Glomerular visceral epithelial cell (primary cell): ENCODE results near the gene REV3L.

Experiments used
- DNase-seq: peaks from one replicate; pipeline ENCODE4 v3.0.0-alpha.2; 2016; ENCODE audit errors: extremely low spot score

REV3L gene

DNA sequence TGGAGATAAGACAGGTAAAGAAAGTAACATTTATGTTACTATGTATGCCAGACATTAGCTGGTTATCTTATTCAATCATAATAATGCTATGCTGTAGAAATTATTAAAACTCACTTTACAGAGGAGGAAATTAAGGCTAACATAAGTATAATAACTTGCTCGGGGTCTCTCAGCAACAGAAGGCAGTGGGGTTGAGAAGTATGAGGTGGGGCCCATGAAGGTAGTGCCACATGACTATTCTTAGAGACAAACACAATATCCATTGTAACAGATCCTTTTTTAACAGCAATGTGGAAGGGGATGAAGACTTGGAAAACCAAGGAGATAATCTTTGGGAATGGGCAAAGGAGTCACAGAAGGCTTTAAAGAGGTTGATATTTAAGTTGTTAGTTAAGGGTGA is 11.5 kb downstream of the REV3L start:
- no peak for DNase-seq

DNA sequence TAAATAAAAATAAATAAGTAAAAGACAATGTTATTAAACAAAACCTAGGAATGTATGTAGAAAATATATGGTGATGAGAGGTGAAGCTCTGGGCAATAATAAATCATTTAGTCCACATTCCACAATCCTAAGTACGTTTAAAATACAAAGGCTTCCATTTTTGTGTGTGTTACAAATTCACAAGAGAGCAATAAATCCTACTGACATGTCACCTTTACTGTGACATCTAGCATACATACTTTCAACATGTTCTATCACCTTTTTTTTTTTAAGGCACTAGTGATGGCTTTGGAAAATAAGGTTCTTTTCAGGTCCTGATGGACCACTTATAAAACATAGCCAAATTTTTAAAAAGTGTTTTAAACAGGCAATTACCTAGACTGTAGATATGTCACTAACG is 12.0 kb downstream of the REV3L start:
- DNase-seq: no peak

DNA sequence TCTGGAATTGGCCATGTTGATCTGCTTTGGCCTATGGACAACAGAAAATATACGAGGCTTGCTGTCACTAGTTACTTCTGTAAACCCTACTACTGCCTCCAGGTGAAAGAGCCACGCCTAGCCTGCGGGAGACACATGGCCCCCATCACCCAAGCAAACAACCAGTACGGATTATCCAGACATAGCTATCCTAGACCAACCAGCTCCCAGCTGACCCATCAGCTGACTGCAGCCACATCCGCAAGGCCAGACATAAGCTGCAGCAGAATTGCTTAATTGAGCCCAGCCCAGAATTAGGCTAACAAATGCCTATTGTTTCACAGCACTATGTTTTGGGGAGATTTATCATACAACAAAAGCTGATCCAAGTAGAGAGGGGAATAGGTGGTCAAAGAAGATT is 13.5 kb downstream of the REV3L start:
- DNase-seq: no peak

DNA sequence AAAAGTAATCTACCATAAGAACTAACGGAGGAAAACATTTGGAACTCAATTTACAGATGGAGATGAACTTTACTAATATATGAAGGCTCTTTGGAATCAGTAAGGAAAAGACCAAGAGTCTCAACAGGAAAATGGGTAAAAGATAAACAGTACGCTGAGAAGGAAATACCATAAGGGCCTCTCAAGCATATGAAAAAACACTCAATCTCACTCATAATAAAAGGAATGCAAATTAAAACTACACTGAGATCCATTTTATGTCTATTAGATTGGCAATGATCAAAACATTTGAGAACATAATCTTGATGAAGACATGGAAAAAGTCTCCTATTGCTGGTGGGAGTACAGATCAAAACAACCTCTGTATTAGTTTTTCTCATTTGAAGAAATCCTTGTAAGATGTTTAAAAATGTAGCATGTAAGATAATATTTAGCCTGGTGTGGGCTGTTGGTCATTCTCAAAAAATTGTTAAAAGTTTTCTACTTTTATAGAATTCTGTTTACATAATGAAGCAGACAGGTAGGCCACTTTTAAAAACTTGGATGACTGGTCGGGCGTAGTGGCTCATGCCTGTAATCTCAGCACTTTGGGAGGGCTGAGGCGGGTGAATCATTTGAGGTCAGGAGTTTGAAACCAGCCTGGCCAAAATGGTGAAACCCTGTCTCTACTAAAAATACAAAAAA is 14.5 kb downstream of the REV3L start:
- DNase-seq: peak; percentile 18

DNA sequence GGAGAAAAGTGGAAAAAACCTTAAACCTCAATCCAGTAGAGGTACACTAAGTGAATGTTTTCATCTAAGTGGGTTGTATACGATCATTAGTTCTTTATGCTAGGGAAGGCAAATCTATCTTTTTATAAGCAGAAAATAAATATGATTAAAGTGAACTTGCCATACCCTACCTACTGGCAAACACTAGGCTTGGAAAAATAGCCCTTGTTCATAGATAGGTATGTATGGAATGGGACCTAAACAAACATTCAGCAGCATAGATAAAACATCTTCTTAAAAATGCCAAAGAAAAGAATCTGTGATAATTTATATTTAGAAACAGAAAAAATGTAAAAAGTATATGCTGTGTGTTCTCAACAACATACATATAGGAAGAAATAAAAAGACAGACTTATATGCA is 18.8 kb downstream of the REV3L start:
- DNase-seq: no peak

DNA sequence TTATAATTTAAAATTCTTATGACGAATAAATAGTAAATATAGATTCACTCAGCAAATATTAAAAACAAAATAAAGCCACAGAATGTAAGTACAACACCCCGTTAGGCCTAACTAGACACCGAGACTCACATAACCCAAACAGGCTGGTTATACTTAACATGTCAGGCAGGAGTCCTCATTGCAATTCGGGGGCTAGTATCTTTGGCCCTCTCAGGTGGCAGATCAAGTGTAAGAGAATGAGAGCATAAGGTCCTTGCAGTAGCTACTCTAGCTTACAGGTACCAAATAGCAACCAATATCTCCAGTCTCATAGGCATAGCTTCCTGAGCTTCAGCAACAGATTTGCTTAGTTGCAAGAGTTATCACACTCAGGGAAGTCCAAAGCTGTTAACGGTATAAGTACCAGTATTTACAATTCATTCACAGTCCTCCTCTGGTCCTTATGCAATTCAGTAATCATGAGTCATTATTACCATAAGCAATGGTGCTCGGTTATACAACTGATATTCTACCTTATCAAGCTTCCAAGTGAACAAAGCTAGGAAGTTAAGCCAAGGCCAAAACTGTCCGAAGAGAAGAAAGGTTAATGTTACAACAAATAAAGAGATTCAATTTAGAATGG is 20.1 kb downstream of the REV3L start:
- DNase-seq: no peak

DNA sequence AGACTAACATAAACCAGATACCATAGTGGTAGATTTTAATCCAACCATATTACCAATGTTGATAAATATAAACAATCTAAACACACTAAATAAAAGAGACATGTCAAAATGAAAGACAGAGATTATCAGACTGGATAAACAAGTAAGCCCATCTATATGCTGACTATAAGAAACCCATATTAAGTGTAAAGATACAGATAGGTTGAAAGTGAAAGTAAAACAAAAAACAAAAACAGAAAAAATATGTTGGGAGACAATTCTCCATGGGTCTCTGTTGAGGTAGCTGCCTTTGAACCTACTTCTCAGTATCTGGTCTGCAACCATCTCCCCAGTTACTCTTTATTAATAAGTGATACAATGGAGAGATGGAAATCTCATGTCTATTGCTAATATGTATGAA is 21.2 kb downstream of the REV3L start:
- no peak for DNase-seq

DNA sequence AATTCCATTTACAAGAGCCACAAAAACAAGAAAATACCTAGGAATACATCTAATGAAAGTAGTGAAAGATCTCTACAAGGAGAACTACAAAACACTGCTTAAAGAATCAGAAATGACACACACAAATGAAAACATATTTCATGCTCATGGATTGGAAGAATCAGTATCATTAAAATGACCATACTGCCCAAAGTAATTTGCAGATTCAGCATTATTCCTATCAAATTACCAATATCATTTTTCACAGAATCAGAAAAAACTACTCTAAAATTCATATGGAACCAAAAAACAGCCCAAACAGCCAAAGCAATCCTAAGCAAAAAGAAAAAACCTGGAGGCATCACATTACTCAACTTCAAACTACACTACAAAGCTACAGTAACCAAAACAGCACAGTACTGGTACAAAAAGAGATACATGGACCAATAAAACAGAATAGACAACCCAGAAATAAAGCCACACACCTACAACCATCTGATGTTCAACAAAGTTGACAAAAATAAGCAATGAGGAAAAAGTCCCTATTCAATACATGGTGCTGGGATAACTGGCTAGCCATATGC is 24.3 kb downstream of the REV3L start:
- DNase-seq: no peak

DNA sequence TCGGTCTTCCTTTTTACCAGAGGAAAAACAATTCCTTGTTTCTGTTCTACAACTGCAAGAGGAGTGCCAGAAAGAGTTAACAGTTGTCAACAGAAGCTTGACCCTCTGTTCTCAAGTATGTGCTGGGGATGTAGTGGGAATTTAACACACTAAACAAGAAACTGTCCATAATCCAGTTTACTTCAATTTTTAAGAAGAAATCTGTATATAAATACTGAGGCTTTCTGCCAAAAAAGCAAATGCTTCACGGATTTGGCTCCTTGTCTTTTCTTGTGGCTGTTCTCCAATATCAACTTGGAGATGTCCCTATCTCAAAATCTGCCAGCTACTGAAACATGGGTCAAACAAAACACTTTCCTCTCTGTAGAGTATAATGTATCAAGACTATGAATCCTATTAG is 26.8 kb downstream of the REV3L start:
- DNase-seq: no peak

DNA sequence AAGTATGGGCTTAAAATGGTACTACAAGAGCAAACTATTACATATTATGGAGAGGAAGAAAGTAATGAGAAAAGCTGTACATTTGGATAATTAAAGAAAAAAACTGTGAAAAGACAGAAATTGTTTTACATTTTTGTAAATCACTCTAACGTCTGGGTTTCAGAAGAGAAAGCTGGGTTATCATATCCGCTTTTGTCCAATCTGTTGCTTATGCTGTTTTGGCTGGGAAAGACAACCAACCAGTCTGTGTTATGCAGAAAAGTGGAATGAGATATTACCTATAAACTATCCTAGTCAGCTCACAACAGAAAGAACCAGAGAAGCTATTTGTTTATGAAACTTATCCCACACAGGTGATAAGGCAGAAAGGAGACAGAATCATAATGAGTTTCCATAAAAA is 32.4 kb downstream of the REV3L start:
- DNase-seq: no peak

DNA sequence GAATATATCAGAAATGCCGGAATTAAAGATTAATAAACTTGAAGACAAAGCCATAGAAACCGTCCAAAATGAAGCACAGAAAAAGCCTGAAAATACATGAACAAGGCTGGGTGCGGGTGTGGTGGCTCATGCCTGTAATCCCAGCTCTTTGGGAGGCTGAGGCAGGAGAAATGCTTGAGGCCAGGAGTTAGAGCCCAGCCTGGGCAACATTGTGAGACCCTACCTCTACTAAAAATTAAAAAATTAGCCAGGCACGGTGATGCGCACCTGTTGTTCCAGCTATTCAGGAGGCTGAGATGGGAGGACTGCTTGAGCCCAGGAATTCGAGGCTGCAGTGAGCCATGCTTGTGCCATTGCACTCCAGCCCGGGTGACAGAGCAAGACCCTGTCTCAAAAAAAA is 32.9 kb downstream of the REV3L start:
- no peak for DNase-seq

DNA sequence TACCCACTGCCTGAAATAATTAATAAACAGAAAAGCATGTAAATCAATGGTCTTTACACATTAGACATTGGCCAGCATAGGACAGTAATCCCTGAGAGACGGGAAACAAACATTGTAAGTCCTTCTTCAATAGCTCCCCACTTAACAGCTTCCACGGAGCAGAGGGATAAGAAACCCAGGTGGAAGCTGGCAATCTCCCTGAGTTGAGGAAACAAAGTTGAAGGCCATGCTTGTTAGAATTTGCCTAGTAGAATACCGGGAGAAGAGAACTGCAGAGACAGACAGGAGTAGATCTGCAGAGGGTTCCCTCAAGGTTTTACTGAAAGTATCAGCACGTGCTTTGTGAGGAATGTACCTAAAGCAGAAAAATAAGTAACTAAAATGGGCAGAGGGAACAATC is 33.9 kb downstream of the REV3L start:
- DNase-seq: no peak

DNA sequence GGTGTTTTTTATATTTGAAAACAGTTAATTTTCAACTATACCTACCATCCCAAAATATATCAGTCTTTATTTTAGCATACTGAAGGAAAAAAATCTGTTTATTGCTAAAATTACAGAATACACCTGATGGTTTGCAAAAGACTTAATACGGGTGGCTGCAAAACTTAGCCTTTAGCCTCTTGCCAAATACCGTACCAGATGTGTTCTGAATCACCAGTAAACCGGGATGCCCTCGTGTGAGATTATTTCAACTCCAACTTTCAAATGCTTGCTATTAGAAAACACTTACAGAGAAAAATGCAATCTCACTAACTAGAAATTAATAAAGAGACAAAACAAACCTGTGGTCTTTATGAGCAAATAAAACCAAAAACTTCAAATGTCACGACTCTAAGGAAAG is 36.0 kb downstream of the REV3L start:
- no peak for DNase-seq

DNA sequence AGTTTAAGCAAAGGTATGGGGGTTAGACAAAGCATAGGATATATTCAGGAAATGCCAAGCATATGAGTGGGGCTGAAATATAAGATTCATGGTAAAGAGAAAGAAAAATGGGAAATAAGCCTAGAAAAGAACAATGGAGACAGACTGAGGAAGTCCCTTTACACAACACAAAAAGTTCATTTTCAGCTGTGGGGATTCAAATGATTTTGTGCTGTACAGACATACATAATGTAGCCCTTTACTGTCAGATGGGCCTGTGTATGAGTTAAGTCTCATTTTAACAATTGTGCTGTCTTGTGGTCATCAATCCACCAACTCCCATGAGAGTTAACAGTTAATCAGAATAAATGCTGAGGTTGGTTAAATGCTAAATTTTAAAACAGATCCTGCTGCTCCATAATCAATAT is 37.2 kb downstream of the REV3L start:
- no peak for DNase-seq

DNA sequence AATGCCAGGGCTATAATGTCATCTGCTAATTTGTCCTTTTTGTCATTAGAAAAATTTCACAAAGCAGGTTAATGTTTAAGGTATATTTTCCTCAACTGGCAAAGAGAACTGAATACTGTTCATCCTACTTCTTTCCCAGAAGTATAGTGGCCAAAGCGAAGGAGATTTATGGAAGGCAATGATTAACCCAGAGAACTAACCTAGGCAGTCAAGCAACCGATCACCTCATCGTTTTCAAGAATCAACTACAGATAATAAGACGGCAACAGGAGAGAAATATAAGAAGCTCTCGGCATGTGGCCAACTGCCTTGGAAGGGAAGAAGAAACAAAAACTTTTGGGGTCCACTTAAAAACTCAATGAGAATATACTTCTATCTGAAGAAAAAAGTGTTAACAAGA is 38.2 kb downstream of the REV3L start:
- peak; percentile 13 for DNase-seq

DNA sequence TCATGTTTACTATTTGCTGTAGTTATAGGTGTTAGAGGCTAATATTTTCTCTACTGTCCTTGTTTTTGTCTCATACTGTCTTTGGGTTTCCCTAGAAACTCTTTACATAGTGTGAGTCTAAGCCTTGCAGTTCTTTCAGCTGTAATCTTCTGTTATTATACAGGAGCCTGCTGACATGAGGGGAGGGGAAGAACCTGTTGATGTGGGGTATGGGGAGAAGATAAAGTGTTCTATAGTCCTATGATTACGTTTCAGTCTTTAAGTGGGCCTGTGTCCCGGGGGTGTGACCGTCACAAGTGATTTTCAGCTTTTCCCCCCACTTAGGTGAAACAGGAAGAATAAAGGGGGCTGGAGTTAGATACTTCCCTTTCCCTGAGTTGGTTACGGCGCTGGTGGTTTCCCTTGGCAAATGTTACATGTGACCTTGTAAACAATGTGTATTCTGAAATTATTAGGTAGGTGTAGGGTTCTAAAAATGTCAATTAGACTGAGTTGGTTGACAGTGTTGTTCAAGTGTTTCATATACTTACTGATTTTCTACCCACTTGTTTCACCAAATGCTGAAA is 41.3 kb downstream of the REV3L start:
- DNase-seq: no peak

DNA sequence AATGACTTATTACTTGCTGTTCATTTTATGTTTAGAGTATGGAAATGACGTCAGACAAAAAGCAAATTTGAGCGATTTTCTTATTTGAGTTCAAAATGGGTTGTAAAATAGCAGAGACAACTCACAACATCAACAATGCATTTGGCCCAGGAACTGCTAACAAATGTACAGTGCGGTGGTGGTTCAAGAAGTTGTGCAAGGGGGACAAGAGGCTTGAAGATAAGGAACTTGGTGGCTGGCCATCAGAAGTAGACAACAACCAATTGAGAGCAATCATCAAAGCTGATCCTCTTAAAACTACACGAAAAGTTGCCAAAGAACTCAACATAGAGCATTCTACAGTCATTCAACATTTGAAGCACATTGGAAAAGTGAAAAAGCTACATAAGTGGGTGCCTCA is 43.8 kb downstream of the REV3L start:
- DNase-seq: no peak

DNA sequence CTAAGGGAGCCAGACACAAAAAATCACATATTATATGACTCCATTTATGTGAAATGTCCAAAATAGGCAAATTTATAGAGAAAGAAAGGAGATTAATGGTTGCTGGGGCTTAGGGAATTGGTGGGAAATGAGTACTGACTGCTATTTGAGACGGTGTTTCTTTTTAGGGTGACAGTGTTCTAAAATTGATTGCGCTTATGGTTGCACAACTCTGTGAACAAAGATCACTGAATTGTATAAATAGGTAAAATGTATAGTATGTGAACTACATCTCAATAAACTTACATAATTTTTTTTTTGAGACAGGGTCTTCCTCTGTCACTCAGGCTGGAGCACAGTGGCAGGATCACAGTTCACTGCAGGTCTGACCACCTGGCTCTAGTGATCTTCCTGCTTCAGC is 45.4 kb downstream of the REV3L start:
- DNase-seq: no peak

DNA sequence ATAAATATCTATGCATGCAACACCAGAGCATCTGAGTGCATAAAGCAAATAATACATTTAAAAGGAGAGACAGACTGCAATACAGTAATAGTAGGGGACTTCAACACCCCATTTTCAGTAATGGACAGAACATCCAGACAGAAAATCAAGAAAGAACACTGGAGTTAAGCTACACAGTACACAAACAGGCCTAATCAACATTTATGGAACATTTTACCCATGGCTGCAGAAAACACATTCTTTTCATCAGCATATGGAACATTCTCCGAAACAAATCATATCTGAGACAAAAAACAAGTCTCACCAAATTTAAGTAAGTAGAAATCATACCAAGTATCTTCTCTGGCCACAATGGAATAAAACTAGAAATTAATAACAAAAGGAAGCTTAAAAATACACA is 50.5 kb downstream of the REV3L start:
- no peak for DNase-seq

DNA sequence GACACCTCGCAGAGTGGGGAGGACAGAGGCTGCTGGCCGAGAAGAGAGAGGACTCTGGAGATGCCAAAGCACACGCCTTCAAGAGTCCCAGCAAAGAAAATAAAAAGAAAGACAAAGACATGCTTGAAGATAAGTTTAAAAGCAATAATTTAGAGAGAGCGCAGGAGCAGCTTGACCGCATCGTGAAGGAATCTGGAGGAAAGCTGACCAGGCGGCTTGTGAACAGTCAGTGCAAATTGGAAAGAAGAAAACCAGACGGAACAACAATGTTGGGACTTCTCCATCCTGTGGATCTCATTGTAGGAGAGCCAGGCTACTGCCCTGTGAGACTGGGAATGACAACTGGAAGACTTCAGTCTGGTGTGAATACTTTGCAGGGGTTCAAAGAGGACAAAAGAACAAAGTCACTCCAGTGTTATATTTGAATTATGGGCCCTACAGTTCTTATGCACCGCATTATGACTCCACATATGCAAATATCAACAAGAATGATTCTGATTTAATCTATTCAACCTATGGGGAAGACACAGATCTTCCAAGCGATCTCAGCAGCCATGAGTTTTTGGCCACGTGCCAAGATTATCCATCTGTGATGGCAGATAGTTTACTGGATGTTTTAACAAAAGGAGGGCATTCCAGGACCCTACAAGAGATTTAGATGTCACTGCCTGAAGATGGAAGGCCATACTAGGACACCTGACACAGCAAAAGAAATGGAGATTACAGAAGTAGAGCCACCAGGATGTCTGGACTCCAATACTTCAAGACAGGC is 52.2 kb downstream of the REV3L start:
- DNase-seq: no peak

DNA sequence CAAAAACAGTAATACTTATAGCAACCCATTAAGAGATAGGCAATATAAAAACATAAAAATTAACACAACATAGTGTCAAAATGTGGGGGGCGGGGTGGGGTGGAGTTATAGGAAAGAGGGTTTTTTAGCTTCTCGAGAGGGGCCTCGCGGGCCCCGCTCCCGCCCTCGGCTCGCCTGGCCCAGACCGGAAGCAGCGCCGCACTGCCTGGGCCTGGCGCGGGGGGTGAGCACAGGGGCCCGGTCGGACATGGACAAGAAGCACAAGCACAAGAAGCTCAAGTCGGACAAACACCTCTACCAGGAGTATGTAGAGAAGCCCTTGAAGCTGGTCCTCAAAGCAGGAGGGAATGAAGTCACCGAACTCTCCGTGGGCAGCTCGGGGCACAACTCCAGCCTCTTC is 53.4 kb downstream of the REV3L start:
- DNase-seq: no peak

DNA sequence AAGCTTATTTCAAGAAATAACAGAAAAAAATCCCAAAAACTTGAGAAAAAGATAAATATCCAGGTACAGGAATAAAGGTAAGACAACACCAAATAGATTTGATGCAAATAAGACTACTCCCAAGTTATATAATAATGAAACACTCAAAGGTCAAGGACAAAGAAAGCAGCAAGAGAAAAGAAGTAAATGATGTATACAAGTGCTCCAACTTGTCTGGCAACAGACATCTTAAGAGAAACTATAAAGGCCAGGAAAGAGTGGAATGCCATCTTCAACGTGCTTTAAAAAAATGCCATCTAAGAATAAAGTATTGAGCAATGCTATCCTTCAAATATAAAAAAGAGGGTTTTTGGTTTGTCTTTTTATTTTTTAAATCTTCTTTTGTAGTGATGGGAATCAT is 54.2 kb downstream of the REV3L start:
- no peak for DNase-seq
